Endometrial microvascular endothelial cells (primary cell): ENCODE data around the gene GHR. TPM values are rescaled to one million over a fixed set of nuclear protein-coding genes. Genes with fewer than 3 reads are reported as not detected.
"Not testable (repeated sequence)": the region's sequence is repeated elsewhere in the genome, so short reads cannot be mapped to it uniquely, and the experiment has no call there.

Source experiments
- in situ Hi-C: cut with HindIII; loops from 2 replicates; pipeline ENCODE4 v1.10.0; 2017; ENCODE audit warnings: low sequenced_read_pairs, low pct_unique_long_range_greater_than_20kb; ENCODE audit errors: inconsistent ontology term
- total RNA-seq: library from RNA; depleted of rRNA; stranded (reverse); fragments of >200 nt; gene quantifications from one replicate; pipeline ENCODE4 v1.2.3, GENCODE V29; 2015; ENCODE audit errors: inconsistent ontology term

Gene GHR
- total RNA-seq, 1 donor from 2014 or later: 2.2 TPM

DNA sequence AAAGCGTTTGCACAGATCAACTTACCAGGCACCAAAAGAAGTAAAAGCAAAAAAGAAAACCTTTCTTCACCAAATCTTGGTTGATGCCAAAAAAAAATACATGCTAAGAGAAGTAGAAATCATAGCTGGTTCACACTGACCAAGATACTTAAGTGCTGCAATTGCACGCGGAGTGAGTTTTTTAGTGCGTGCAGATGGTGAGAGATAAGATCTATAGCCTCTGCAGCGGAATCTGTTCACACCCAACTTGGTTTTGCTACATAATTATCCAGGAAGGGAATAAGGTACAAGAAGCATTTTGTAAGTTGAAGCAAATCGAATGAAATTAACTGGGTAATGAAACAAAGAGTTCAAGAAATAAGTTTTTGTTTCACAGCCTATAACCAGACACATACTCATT lies 297.0 kb downstream of the GHR start:
- in situ Hi-C loops: no loop called here

DNA sequence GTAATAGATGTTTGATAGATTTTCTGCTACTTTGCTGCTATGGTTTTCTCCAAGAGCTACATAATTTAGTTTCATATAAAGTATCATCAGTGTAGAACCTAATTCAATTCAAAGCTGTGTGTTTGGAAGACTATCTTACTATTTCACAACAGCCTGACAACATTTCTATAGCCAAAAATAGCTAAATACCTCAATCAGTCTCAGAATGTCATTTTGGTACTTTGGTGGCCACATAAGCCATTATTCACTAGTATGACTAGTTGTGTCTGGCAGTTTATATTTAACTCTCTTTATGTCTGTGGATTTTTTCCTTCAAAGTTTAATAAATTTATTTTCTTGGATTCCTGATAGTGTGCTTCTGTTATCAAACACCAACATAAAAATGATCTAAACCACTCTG lies 298.2 kb downstream of the GHR start:
- in situ Hi-C loops: no loop called here

DNA sequence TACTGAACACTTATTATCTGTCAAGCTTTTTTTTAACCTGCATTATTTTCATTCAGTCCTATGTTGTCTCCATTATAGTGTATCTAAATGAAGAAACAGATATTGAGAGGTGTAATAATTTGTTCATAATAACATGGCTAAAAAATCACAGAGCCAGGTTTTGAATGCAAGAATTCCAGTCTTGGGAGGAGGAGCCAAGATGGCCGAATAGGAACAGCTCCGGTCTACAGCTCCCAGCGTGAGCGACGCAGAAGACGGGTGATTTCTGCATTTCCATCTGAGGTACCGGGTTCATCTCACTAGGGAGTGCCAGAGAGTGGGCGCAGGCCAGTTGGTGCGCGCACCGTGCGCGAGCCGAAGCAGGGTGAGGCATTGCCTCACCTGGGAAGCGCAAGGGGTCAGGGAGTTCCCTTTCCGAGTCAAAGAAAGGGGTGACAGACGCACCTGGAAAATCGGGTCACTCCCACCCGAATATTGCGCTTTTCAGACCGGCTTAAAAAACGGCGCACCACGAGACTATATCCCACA lies 311.4 kb downstream of the GHR start:
- in situ Hi-C loops: not testable (repeated sequence)

DNA sequence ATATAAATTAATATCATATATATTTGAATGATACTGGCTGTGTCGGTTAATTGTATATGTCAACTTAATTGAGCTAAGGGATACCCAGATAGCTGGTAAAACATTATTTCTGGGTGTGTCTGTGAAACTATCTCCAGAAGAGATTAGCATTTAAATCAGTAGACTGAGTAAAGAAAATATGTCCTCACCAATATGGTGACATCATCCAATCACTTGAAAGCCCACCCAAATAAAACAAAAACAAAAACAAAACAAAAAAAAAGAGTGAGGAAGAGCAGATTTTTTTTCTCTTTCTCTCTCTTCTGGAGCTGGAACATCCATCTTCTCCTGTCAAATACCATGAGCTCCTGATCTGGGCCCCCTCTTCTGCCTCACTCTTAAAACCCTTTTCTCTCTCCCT lies 317.7 kb downstream of the GHR start:
- in situ Hi-C loops: no loop called here

DNA sequence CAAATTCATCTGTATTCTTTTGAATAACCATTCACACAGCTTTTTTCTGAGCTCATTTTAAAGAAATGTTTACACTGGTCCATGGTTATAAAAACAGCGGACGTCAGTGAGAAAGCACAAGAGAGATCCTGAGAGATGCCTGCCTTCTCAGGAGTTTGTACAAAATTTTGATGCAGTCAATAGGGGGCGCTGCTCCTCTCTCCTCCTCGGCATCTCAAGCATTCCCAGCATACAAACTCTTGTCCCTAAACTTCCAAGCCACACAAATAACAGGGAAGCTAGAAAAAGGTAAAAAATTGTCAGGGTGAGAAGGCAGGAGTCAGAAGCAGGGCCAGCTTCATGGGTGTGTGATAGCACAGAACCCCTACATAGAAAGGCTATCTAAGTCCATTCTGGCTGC lies 322.2 kb downstream of the GHR start:
- in situ Hi-C loops: no loop called here

DNA sequence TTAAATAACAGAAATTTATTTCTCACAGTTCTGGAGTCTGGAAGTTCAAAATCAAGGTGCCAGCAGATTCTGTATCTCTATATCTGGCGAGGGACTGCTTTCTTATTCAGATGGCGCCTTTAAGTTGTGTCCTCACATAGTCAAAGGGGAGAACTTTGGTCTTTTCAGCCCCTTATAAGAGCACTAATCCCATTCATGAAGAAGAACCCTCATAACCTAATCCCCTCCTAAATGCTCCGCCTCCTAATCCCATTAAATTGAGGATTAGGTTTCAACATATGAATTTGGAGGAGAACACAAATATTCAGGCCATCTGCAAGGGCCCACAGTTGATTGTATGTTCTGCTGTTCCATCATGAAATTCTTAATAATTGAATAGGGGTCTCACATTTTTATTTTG lies 322.6 kb downstream of the GHR start:
- in situ Hi-C loops: no loop called here

DNA sequence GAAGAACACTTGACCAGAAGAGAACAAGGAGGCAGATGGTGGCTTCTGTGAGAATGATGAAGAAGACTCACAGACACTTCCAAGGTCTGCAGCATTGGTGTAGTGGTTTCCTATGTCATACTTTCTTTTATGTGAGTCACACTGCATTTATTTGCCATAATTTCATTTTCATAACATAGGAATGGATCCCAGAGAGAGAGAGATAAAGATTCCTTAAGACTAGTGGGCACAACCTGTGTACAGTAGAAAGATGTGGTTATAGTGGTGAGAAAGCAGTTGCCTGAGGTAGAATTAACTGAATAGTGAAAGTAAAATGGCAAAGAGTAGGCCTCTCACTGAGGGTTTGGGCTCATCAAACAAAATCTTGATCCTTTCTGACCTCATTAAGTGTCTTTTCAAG lies 325.8 kb downstream of the GHR start:
- in situ Hi-C loops: no loop called here

DNA sequence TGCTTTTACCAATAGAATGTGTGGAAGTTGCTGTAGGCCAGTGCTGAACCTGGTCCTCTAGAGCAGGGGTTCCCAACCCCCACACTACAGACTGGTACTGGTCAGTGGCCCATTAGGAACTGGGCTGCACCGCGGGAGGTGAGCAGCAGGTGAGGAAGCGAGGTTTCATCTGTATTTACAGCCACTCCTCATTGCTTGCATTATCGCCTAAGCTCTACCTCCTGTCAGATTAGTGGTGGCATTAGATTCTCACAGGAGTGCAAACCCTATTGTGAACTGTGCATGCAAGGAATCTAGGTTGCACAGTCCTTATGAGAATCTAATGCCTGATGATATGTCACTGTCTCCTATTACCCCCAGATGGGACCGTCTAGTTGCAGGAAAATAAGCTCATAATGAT lies 327.3 kb downstream of the GHR start:
- in situ Hi-C loops: no loop called here

DNA sequence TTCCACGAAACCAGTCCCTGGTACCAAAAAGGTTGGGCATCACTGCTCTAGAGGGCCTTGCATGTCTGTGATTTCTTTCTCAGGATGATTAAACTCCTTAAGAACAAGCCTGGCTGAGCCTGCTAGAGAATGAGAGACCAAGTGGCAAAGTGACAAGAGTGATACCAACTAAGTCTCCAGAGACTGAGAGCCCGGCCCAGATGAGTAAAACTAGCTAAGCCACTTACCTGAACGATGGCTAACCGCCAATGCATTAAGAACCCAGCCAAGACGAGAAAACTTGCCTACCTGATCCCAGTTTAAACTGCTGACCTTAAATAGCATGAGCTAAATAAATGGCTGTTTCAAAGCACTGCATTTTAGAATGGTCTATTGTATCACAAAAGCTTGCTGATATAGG lies 327.8 kb downstream of the GHR start:
- in situ Hi-C loops: no loop called here

DNA sequence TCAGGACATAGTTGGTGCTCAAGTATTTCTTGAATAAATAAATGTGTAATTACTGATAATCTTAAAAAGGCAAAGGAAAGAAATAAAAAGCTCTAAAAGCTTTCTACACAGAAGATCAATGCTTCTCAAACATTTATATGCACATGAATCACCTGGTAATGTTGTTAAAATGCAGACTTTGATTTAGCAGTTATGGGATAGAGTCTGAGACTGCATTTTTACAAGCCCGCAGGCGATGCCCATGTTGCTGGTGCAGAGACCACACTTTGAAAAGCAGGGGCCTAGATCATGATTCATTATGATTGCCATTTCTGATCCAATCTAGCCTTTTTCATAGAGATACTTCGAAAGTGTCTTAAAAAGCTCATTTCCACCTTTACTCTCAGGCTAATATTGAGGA lies 329.9 kb downstream of the GHR start:
- in situ Hi-C loops: no loop called here

DNA sequence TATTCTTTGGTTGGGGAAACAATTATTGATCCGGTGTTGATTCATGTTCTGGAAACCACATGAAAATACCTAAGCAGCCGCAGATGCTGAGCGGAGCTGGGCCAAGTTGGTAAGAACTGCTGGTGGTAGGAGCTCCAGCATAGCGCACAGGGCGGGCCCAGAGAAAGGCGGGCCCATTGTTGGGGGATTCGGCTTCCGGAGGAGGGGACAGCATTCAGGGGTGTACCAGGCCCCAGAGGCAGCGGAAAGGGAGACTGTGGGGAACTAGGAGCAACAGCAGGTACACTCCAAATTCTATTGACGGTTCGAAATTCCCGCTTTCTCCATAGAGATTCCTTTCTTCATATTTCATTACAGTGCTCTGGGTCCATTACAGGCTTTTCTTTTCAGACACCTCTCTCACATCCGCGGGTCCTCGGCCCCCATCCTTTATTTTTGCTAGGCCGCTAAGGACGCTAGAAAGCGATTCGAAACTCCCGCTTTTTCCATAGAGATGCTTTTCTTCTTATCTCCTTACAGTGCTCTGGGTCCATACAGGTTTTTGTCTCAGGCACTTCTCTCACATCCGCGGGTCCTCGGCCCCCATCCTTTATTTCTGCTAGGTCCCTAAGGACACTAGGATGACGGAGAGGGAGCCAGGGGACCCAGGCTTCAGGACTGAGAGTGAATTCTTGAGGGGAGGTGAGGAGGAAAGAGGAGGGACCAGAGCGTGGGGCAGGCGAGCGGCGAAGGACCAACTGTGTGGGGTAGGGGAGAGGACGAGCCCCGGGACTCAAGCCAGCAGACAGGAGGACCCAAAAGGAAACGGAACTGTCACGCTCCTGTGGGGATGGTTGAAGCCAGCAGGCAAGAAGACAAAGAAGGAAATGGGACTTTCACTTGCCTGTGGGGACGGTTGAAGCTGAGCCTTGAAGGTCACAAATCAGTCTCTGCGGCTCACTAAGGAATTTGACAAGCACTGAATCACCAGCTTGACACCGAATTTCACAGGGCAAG lies 333.7 kb downstream of the GHR start, which contains the start of gene CCDC152:
Gene CCDC152, plus strand, starts transcription at position 213 of the 996 bp plus-strand sequence. CDS start 2,304 bp downstream, outside the sequence.
- in situ Hi-C loops: no loop called here

DNA sequence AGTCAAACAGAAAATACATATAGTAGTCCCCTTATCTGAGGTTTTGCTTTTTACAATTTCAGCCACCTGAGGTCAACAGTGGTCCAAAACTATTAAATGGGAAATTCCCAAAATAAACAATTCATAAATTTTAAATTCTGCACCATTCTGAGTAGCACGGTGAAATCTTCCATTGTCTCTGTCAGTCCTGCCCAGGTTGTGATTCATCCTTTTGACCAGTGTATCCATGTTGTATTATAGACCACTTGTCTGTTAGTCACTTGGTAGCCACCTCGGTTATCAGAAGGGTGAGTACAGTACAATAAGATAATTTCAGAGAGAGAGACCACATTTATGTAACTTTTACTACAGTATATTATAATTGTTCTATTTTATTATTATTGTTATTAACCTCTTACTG lies 336.2 kb downstream of the GHR start:
- in situ Hi-C loops: no loop called here

DNA sequence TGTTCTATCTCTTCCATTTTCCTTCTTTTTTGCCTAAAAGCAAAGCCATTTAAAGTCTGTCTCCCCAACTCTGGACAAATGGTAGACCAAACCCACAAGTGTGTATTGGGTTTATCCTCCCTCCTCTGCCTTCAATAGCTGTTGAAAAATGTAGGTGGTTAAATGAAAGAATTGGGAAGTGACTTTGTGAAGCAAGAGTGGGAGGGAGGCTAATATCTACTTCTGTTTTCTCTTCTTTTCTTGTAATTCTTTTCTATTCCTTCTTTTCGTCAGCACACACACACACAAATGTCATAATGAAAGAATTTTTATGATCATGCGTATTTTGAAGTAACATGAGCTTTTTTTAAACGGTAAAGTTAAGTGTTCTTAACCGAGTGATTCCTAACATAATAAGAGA lies 337.2 kb downstream of the GHR start:
- in situ Hi-C loops: no loop called here

DNA sequence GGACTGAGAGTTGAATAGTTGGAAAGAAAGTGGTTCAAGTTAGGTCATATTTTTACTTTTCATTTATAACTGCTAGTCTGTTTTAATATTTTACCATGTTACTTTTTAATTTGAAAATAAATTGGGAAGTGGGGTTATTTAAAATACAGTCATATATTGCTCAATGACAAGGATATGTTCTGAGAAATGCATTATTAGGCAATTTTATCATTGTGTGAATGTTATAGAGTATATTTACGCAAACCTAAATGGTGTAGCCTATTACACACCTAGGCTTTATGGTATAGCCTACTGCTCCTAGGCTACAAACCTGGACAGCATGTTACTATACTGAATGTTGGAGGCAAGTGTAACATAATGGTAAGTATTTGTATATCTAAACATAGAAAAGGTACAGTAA lies 338.6 kb downstream of the GHR start:
- in situ Hi-C loops: no loop called here

DNA sequence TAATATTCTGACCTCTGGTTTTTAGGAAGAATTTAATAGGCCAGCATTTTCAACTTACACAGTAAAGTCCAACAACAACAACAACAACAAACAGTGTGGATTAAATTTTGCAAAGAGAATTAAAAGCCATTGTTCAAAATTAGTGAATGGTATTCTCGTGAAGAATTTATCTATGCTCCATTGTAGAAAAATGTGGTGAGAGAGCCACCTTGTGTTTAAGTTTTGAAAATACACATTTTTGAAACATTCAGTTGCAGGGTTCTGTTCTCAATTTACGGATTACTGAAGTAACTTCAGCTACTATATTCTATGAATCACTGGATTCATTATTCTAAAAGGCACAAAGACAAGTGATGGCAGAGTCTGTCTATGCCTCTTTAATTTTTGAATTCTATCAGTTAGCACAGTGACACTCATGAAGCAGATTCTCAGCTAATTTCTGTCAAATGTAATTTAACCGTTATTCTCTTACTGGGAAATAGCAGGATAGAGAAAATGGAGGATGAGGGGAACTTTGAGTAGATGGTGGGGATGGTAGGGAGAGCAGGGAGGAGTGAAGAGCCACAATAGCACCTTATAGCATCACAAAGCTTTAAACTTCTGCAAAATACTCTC lies 344.4 kb downstream of the GHR start:
- in situ Hi-C loops: no loop called here

DNA sequence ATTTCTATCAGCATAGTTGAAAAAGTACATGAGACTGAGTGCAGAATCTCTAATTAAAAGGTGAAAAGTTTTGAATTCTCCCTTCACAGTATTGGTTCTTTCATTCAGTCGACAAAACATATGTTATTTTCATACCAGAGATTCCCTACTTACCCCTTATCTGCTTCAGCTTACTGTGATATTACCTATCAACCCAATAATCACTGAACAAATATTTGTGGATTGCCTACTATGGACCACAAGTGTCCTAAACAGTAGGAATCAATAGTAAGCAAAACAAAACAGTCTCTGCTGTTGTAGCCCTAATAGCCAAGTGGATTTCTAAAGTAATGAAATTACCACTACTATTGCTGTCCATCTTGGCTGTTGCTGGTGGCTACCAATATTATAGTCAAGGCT lies 344.9 kb downstream of the GHR start:
- in situ Hi-C loops: no loop called here

DNA sequence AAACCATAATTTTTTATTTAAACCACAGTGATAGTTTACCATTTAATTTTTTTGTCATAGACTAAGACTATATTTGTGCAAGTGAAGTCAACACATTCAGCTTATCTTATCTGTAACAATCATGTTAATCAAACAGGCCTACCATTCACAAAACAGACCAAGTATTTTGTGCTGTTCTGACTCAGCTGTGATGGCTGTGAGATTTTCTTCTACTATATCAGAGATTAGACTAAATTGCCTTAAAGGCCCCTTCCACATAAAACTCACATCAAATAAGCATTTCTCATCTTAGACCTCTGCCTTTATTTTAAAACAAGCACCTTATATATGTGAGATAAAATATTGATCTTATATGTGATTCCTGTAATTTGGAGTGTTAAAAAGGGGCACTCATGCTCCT lies 346.8 kb downstream of the GHR start:
- in situ Hi-C loops: no loop called here
